ENCODE results near the gene AOPEP. TPM values are rescaled to one million over a fixed set of nuclear protein-coding genes. Genes with fewer than 3 reads are reported as not detected.
A peak's percentile ranks its signal among the peaks of the same experiment; 100 is the strongest.

Gene AOPEP
- total RNA-seq, 2 donors from 2014 or later: 12.4 to 12.9 TPM

GRCh38 chr9:94916956-94917355, 190.5 kb downstream of the AOPEP start:
- no peaks in the 10 kb centered on the region for H3K9me3 ChIP-seq (ENCODE audit: control insufficient read depth, low read length, poor library complexity, severe bottlenecking)
- ATAC-seq: no peak
- Mint-ChIP-seq H3K27ac (no peak overlapping the region), H3K36me3 (ENCODE audit: low read depth) (peaks cover 5% of the 10 kb centered on the region), H3K4me3 (no peak overlapping the region), H3K27me3 (no peaks in the 10 kb centered on the region), H3K4me1 (peaks cover 13% of the 10 kb centered on the region)
- DNase-seq: no peak

- Mint-ChIP-seq H3K27ac (peak overlapping the region; percentile 74), H3K36me3 (ENCODE audit: low read depth) (peaks cover 5% of the 10 kb centered on the region), H3K4me1 (peaks cover 11% of the 10 kb centered on the region), H3K27me3 (no peaks in the 10 kb centered on the region), H3K4me3 (no peak overlapping the region)
- H3K9me3 ChIP-seq (ENCODE audit: control insufficient read depth, low read length, poor library complexity, severe bottlenecking): no peaks in the 10 kb centered on the region
- ATAC-seq: peak; percentile 64
- DNase-seq: no peak
Measured at GRCh38 chr9:94918038-94918753, 191.7 kb downstream of the AOPEP start.

- Mint-ChIP-seq H3K27ac (no peak overlapping the region), H3K4me3 (no peak overlapping the region), H3K36me3 (ENCODE audit: low read depth) (peaks cover 7% of the 10 kb centered on the region), H3K4me1 (peaks cover 11% of the 10 kb centered on the region), H3K27me3 (no peaks in the 10 kb centered on the region)
- DNase-seq: no peak
- ATAC-seq: no peak
- no peaks in the 10 kb centered on the region for H3K9me3 ChIP-seq (ENCODE audit: control insufficient read depth, low read length, poor library complexity, severe bottlenecking)
Measured at GRCh38 chr9:94919376-94920098, 193.0 kb downstream of the AOPEP start.

GRCh38 chr9:94920420-94921091, 194.1 kb downstream of the AOPEP start:
- H3K4me3 Mint-ChIP-seq: no peak overlapping the region

GRCh38 chr9:94921092-94921471, 194.6 kb downstream of the AOPEP start:
- H3K27me3 Mint-ChIP-seq: no peaks in the 10 kb centered on the region
- H3K9me3 ChIP-seq (ENCODE audit: control insufficient read depth, low read length, poor library complexity, severe bottlenecking): no peaks in the 10 kb centered on the region
- H3K4me1 Mint-ChIP-seq: peaks cover 9% of the 10 kb centered on the region
- ATAC-seq (no peak), DNase-seq (no peak)
- no peak overlapping the region for H3K4me3 Mint-ChIP-seq
- peaks cover 8% of the 10 kb centered on the region for H3K36me3 Mint-ChIP-seq (ENCODE audit: low read depth)
- peak overlapping the region; percentile 82 for H3K27ac Mint-ChIP-seq

More at GRCh38 chr9:94920420-94921091, 194.1 kb downstream of the AOPEP start:
- Mint-ChIP-seq H3K27me3 (no peaks in the 10 kb centered on the region), H3K36me3 (ENCODE audit: low read depth) (peaks cover 8% of the 10 kb centered on the region), H3K4me1 (peaks cover 11% of the 10 kb centered on the region), H3K27ac (peak overlapping the region; percentile 82)
- no peaks in the 10 kb centered on the region for H3K9me3 ChIP-seq (ENCODE audit: control insufficient read depth, low read length, poor library complexity, severe bottlenecking)
- no peak for ATAC-seq
- DNase-seq: no peak

GRCh38 chr9:94921656-94922055, 195.2 kb downstream of the AOPEP start:
- no peak for DNase-seq

GRCh38 chr9:94922098-94922607, 195.7 kb downstream of the AOPEP start:
- H3K27me3 Mint-ChIP-seq: no peaks in the 10 kb centered on the region
- H3K4me1 Mint-ChIP-seq: peaks cover 9% of the 10 kb centered on the region
- no peak overlapping the region for H3K4me3 Mint-ChIP-seq
- H3K36me3 Mint-ChIP-seq (ENCODE audit: low read depth): peaks cover 8% of the 10 kb centered on the region
- H3K27ac Mint-ChIP-seq: no peak overlapping the region
- H3K9me3 ChIP-seq (ENCODE audit: control insufficient read depth, low read length, poor library complexity, severe bottlenecking): no peaks in the 10 kb centered on the region
- DNase-seq (no peak), ATAC-seq (no peak)

More at GRCh38 chr9:94921656-94922055, 195.2 kb downstream of the AOPEP start:
- Mint-ChIP-seq H3K36me3 (ENCODE audit: low read depth) (peaks cover 8% of the 10 kb centered on the region), H3K4me1 (peaks cover 9% of the 10 kb centered on the region), H3K27me3 (no peaks in the 10 kb centered on the region), H3K27ac (no peak overlapping the region), H3K4me3 (no peak overlapping the region)
- no peaks in the 10 kb centered on the region for H3K9me3 ChIP-seq (ENCODE audit: control insufficient read depth, low read length, poor library complexity, severe bottlenecking)
- no peak for ATAC-seq

- H3K9me3 ChIP-seq (ENCODE audit: control insufficient read depth, low read length, poor library complexity, severe bottlenecking): no peaks in the 10 kb centered on the region
- ATAC-seq (no peak), DNase-seq (no peak)
- H3K27me3 Mint-ChIP-seq: no peaks in the 10 kb centered on the region
- H3K4me1 Mint-ChIP-seq: peaks cover 5% of the 10 kb centered on the region
- peaks cover 8% of the 10 kb centered on the region for H3K36me3 Mint-ChIP-seq (ENCODE audit: low read depth)
- H3K27ac Mint-ChIP-seq: no peak overlapping the region
- H3K4me3 Mint-ChIP-seq: no peak overlapping the region
Measured at GRCh38 chr9:94922691-94923107, 196.2 kb downstream of the AOPEP start.

- DNase-seq: no peak
- peaks cover 7% of the 10 kb centered on the region for H3K36me3 Mint-ChIP-seq (ENCODE audit: low read depth)
- no peak overlapping the region for H3K27ac Mint-ChIP-seq
- no peaks in the 10 kb centered on the region for H3K9me3 ChIP-seq (ENCODE audit: control insufficient read depth, low read length, poor library complexity, severe bottlenecking)
- no peaks in the 10 kb centered on the region for H3K27me3 Mint-ChIP-seq
- H3K4me3 Mint-ChIP-seq: no peak overlapping the region
- no peak for ATAC-seq
- H3K4me1 Mint-ChIP-seq: peaks cover 3% of the 10 kb centered on the region
Measured at GRCh38 chr9:94923326-94924089, 197.0 kb downstream of the AOPEP start.

- Mint-ChIP-seq H3K36me3 (ENCODE audit: low read depth) (peaks cover 9% of the 10 kb centered on the region), H3K4me3 (no peak overlapping the region), H3K27me3 (no peaks in the 10 kb centered on the region), H3K4me1 (peaks cover 3% of the 10 kb centered on the region), H3K27ac (no peak overlapping the region)
- DNase-seq (no peak), ATAC-seq (no peak)
- no peaks in the 10 kb centered on the region for H3K9me3 ChIP-seq (ENCODE audit: control insufficient read depth, low read length, poor library complexity, severe bottlenecking)
Measured at GRCh38 chr9:94925751-94926430, 199.4 kb downstream of the AOPEP start.

- peaks cover 6% of the 10 kb centered on the region for H3K36me3 Mint-ChIP-seq (ENCODE audit: low read depth)
- H3K27me3 Mint-ChIP-seq: no peaks in the 10 kb centered on the region
- H3K4me1 Mint-ChIP-seq: no peaks in the 10 kb centered on the region
- H3K9me3 ChIP-seq (ENCODE audit: control insufficient read depth, low read length, poor library complexity, severe bottlenecking): no peaks in the 10 kb centered on the region
- no peak overlapping the region for H3K4me3 Mint-ChIP-seq
- DNase-seq (no peak), ATAC-seq (no peak)
- H3K27ac Mint-ChIP-seq: no peak overlapping the region
Measured at GRCh38 chr9:94926431-94926800, 199.9 kb downstream of the AOPEP start.

GRCh38 chr9:94927048-94927761, 200.7 kb downstream of the AOPEP start:
- Mint-ChIP-seq H3K27me3 (no peaks in the 10 kb centered on the region), H3K36me3 (ENCODE audit: low read depth) (peaks cover 6% of the 10 kb centered on the region), H3K4me1 (peaks cover 2% of the 10 kb centered on the region), H3K4me3 (no peak overlapping the region), H3K27ac (no peak overlapping the region)
- no peak for ATAC-seq
- DNase-seq: no peak
- H3K9me3 ChIP-seq (ENCODE audit: control insufficient read depth, low read length, poor library complexity, severe bottlenecking): no peaks in the 10 kb centered on the region

All from T-helper 17 cell (primary cell).